Hematopoietic multipotent progenitor cell (in vitro differentiated cells): ENCODE results near the gene TRIP6. TPM values are rescaled to one million over a fixed set of nuclear protein-coding genes. Genes with fewer than 3 reads are reported as not detected.

Experiments used
- DNase-seq, 3 donors: peaks; one replicate each; pipeline ENCODE4 v3.0.0-alpha.2; 2011 to 2015; ENCODE audit warnings: low read depth in 2 of 3, low spot score in 2 of 3
- total RNA-seq: library from RNA; depleted of rRNA; stranded (reverse); fragments of >200 nt; gene quantifications from one replicate; pipeline ENCODE4 v1.2.3, GENCODE V29; 2012

The TRIP6 gene
- total RNA-seq, 1 donor, result 44.7 TPM

DNA sequence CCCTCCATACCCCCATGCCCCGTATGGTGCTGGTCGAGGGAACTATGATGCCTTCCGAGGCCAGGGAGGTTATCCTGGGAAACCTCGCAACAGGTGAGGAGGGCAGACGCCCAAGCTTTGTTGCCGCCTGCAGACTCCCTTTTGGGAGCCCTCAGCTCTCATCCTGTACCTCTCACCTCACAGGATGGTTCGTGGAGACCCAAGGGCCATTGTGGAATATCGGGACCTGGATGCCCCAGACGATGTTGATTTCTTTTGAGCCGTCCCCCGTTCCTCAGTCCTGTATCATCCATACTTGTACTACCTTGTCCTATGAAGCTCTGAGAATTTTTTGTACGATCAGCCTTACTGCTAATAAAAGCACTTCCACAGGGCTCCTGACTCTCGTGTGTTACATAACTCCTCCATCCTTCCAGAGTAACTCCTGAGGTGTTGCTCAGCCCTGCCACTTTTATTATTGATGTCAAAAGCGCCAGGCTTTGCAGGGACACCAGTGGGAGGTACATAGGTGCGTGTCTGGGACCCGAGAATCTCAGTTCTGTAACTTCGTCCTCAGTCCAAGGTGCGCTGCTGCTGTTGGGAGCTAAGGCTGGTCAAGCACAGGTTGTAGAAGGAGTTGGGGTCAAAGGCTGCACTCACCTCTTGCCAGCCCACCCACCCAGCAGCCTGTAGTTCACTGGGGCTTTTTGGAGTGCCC lies 21.3 kb downstream of the TRIP6 start:
- no peak for DNase-seq

DNA sequence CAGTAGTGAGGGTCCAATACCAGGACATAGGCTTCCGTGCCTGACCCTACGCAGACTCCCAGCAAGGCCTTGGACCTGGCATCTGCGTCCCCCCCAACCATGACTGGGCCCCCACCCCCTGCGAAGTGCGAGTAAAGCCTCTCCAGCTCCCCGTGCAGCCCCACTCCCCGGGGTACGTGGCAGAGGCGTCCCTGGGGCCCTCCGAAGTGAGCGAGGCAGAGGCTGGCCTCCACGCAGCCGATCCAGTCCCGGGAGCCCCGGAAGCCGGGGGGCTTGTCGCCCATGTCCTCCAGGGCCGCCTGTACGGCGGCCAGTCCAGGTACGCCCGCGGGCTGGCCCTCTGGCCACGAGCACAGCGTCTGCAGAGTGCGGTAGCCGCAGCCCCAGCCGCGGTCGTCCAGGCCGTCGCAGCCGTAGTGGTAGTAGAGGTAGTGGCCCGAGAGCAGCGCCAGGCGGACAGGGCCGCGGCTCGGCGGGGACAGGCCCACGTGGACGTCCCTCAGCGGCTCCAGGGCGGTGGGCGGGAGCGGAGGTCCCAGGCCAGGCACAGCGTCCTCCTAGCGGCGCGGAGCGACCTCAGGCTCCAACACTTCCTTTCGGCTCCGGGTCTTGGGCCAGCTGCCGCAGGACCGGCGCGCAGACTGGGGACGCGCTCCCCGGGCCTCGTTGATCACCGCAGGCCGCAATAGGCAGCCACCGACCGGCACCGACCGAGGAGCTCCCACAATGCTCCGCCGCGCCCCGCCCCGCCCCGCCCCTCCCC lies 22.0 kb downstream of the TRIP6 start, which contains the start of gene UFSP1:
UFSP1 (minus strand) TSS at position 728 of the 763 bp plus-strand sequence; CDS start at position 284, 444 bp downstream.
- no peak for DNase-seq

DNA sequence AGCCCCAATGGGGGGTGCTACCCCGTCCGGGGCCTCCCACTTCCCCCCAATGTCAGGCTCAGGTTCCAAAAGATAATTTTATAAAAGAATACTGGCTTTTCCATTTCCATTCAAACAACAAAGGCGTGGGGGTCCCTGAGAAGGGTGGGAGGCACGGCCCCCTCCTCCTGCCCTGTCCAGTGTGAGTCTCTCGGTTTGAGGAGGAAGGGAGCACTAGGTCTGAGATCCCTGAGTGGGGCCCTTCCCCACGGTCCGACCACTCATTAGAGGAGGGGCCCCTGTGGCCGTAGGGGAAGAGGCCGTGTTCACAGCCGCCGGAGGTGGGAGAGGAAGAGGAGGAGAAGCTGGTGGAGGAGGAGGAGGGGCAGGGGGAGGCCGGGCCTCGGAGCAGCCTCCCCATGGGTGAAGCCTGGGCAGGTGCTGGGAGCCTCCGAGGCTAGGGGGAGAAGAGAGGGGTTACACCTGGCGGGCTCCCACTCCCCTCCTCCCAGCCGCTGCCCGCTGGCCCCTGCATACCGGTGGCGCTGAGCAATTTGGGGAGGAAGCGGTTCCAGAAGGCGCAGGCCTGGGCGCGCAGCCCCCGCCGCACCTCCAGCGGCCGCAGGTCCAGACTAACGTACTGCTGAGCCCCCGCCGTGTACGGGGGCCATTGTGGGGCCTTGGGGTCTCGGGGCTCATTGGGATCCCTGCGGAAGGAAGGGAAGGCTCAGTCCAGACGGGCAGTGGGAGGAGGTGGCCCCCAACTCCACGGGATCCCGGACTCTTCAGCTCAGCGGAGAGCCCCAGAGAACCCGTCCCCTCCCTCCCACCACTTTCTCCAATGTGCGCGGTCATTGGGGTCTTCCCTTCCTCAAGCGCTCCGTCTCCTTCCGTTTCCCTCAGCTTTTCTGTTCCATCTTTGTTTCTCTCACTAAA lies 23.7 kb downstream of the TRIP6 start:
- no peak for DNase-seq

DNA sequence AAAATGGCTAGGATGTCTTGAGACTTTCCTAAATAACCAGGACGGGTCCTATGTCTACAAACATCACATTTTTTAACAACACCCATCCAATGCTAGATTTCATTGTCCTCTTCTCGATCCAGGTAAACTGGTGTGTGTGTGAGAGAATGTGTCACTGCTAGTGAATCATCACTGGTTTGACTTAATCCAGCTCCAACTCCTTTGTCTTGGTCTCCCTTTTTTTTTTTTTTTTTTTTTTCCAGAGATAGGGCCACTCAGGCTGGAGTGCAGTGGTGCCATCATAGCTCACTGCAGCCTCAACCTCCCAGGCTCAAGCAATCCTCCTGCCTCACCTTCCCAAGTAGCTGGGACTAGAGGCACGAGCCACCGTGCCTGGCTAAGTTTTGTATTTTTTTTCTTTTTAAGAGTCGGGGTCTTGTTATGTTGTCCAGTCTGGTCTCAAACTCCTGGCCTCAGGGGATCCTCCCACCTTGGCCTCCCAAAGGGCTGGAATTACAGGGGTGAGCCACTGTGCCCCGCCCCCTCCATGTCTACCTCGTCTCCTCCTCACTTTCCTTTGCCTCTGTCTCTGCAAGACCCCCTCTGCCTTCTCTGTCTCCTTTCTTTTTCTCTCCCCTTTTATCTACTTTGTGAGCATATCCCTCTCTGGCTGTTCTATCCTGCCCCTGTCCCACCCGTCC lies 24.5 kb downstream of the TRIP6 start:
- DNase-seq, result no peak

DNA sequence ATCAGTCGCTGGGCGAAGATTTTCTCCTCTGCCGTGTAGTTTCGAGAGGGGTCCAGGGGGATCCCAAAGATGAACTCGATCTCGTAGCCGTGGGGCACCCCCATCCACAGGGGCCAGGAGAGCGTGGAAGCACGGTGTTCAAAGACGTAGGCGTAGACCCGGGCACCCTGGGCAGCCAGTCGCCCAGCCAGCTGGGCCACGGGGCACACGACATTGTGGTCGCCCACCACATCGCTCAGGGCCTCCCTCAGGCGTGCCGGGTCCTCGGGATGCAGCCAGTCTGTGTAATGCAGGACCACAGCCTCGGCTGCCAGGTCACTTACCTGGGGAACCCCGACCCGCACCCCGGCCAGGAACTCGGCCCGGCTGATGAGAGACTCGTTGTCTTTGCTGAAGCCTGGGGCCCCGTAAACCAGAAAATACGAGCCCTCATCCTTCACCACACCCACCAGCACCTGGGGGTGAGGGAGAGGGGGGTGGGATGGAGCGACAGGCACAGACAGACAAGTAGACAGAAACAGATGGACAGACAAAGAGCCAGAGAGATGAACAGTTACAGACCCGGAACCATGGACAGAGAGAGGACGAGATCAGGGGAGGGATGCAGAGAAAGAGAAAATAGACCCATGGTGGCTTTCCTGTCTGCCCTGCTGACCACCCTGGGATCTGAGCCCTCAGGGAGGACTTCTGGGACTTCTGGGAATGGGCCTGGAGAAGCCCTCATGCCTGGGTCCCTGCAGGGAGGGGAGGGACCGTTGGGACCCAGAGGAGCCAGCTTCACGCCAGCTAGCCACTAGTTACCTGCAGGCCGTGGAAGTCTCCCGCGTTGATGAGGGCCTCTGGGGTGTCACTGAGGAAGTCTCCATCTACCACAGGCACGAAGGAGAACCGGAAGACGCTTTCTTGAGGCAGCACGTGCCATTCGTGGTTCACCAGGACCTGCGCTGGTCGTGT lies 25.5 kb downstream of the TRIP6 start:
- no peak for DNase-seq

DNA sequence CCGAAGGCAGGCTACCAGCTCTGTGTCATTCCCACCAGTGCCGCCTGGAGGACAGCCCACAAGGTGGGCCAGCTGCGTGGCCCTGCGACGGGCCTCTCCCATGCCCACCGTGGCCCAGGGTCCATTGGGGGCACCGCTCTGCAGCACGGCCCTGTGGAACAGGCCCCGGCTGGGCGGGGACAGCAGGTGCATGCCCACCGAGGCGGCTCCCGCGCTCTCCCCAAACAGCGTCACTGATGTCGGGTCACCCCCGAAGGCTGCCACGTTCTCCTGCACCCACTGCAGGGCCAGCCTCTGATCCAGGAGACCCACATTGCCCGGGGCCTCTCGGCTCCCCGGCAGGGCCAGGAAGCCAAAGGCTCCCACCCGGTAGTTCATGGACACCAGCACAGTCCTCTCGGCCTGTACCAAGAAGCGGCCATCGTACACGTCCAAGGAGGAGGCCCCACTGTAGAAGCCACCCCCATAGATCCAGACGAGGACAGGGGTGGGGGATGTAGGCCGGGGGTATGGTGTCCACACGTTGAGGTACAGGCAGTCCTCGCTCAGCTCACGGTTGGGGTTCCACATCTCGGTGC lies 26.2 kb downstream of the TRIP6 start:
- no peak for DNase-seq

DNA sequence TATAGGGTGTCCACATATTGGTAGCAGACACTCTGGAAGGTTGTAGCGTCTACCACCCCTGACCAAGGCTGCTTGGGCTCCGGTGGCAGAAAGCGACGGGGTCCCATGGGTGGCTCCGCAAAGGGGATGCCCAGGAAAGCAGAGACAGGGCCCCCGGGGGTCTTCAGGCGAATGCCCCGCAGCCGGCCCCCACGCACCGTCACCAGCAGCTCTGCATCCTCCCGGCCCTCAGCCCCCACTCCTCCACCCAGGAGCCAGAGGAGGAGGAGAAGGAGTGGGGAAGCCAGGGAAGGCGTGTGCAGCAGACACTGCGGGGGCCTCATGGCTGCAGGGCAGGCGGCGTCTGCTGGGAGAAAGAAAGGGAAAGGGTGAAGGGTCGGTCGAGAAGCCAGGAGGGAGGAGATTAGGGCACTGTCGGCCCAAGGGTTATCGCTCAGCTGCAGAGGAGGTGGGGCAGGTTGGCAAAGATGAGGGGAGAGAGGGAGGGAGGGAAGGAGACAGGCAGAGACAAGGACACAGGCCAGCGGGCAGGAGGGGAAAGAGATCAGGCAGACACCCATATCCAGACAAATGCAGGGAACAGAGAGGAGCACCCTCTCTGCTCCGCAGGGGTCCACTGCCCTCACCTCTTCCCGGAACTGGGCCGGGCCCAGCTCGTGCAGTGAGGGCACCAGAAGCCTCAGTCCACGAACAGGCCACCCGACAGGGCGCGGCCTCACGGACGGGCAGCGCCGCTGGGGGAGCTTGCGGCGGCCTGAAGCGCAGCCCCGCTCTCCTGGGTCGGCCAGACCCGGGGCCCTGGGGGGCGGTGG lies 26.9 kb downstream of the TRIP6 start:
- DNase-seq, result no peak

DNA sequence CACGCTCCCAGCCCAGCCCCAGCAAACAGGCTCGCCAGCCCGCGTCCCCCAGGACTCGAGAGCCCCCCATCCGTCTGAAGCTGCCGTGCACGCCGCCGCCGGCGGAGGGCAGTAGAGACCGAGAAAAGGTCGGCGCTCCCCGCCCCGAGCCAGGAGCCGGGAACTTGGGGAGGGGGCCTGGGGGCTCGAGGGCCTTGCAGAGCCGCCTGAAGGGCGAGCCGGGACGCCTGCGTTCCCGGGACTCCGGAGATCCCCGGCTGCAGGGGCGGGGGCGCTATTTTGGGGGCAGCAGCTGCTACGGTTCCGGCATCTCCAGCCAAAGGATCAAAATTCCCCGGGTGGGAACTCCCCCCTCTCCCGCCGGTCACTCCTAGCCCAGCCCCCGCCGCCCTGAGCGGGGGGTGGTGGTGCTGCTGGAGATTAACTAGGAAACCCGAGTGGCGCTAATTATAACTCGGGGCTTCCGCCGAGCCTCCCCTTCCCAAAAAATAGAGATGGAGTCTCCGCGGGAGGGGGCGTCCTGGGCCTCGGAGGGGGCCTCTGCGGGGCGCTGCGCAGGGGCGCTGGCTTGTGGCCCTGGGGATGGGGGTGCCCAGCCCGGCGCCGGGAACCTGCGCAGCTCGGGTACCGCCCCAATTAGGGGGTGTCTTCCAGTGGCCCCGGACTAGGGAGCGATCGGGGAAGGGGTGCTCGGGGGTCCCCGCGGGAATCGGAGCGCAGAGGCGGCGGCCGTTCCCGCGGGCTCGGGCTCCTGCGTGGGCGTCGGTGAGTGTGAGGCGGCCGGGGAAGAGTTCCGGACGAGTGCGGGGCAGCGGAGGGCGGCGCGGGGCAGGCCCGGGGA lies 27.9 kb downstream of the TRIP6 start:
- peak in 2 of 3 donors; percentile 34 to 59 for DNase-seq

DNA sequence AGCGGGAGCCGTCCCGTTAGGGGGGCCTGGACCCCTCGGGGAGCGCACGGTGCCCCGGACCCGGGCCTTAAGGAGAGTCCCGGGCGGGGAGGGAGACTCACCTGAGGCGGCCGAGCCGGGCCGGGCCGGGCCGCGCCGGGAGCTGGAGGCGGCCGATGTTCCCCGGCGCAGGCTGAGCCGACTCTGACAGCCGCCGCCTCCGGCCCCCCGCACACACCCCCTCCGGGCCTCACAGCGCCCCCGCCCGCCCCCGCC lies 28.4 kb downstream of the TRIP6 start, which contains the start of gene ACHE:
ACHE (minus strand) TSS at position 188 of the 255 bp plus-strand sequence. CDS start 1,656 bp downstream, outside the sequence.
- no peak for DNase-seq

DNA sequence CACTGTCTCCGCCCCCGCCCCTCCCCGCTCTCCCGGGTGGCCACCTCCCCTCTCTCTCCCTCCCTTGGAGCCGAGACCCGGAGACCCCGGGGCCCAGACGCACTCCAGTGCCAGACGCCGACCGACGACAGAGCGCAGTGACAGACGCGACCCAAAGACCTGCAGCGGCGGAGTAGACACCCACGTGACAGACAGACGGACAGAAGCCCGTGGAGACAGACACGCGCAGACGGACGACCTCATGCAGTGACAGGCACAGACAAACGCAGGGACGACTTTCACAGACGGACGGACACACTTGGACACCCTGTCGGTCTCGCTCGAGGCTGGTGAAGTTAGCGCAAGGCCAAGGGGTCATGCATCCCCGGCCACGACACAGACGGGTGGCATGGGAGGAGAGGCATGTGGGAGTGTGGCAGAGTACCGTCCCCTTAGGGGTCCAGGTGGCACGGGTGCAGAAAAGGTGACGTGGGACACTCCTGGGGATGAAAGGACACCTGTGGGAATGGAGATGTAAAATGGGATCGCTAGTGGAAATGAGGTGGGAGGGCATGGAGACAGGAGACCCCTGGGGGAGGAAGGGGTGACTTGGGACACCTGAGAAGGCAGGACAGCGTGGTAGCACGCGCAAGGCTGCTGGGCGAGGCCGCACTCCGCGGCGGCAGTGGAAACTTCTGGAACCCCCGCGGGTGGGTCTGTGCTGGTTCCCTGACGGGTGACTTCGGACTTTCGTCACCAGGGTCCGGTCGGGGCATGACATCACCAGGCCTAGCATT lies 29.0 kb downstream of the TRIP6 start:
- DNase-seq, result peak in 2 of 3 donors; percentile 24 to 37

DNA sequence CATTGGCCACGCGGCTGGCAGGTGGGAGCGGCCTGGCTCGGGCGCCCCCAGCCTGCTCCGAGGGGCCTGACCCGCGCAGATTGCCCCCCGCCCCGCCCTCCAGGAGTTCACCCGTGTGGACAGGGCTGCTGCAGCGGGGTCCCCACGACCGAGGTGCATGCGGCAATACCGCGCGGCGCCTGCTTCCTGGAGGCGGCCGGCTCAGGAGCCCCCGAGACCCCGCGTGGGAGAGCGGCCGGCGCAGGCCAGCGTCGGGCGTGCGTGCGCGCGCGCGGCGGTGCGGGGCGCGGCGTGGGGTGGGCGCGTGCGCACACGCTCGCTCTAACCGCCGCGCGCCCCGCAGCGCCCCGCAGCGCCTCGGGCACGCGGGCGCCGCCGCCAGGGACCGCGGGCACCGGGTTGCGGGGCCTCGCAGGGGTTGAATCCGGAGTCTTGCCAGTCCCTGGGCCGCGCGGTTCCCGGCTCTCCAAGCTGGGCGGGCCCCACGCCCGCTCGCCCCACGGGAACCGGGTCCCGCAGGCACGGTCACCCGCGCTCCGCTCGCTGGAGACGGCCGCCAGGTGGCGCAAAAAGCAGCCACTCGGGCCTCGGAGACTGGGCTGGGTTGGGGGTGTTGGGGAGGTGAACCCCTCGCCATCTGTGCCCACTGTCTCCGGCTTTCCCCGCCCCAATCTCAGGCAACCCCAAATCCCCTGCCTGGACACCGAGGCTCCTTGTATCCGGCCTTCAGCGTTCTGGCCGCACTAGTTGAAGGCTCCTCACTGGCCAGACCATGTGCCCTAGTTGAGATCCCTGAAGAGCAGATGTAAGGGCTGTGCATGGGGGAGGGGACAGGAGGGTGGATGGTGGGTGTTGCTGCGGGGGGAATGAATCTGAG lies 29.8 kb downstream of the TRIP6 start:
- peak in 2 of 3 donors; percentile 41 to 53 for DNase-seq

DNA sequence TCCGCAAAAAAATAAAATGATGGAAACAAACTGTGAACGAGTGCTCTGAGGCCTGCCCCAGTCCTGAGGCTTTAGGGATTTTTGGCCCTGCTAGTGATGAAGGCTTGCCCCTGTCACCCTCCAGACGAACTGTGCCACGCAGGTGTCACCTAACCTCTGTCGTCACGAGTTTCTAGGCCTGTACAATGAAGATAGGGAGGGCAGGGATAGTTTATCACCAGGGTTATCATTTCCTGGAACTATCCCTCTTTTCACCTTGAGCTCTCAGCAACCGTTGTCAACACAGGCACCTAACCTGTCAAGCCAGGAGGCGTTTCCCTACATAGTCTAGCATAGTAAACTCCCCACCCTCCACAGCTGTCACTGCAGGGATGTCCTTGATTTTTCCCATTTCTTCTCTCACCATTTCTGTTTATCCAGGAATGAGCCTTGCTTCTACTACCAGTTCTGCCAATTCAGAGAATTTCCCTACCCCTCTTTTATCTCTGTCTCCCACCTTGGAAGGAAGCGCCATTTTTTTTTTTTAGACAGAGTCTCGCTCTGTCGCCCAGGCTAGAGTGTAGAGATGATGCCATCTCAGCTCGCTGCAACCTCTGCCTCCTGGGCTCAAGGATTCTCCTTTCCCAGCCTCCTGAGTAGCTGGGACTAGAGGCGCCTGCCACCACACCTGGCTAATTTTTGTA lies 30.7 kb downstream of the TRIP6 start:
- no peak for DNase-seq

DNA sequence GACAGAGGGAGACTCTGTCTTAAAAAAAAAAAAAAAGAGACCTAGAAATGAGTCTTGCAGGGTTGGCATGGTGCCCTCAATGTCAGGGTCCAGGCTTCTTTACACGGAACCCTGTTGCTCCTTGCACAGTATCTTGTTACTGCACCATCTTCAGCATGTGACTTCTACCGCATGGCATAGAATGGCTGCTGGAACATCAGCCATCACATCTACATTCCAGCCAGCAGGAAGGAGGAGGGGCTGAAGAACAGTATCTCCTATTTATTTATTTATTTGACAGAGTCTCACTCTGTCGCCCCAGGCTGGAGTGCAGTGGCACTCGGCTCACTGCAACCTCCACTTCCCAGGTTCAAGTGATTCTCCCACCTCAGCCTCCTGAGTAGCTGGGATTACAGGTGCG lies 32.2 kb downstream of the TRIP6 start:
- DNase-seq, result no peak

DNA sequence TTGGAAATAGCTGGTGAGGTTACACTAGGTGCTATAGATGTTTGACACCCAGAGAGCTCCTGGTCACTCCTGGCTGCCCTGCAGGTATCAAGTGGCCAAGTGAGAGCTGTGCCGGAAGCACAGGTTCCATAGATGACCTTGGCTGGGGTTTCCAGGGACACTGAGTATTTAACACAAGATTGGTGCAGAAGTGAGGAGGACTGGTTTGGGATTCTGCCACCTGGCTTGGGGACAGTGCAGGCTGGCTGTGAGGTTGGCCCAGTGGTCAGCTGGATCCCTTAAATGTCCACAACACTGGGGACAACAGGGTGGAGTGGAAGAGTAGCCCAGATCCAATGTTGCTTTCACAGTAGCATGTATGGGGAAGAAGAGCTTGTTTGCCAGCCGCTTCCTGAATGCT lies 33.8 kb downstream of the TRIP6 start:
- no peak for DNase-seq

DNA sequence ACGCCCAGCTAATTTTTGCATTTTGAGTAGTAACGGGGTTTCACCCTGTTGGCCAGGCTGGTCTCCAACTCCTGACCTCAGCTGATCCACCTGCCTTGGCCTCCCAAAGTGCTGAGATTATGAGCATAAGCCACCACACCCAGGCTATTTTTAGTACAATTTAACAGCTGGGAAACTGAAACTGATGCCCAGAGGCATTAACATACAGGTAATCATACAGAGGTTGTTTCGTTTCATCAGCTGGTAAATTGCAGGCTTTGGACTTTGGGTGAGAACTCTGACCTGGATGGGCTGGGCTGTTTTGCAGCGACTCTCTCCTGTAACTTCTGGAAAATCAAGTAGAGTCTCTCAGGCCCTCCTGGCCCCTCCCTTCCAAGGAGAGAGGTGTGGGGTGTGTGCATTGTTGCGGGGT lies 34.7 kb downstream of the TRIP6 start:
- DNase-seq, result no peak
